T-cell (primary cell): ENCODE data around the gene TYMS. TPM values are rescaled to one million over a fixed set of nuclear protein-coding genes. Genes with fewer than 3 reads are reported as not detected.

ENCODE experiments used
- ATAC-seq, 4 experiments: fragments of 200-7000 bp in 3 of 4; fragments of 150-1000 bp in 1 of 4; cut with Tn5 transposase; replicated peaks in 1 of 4; 1 replicate in 3 of 4; 2 replicates in 1 of 4; pipeline ENCODE4 v1.10.0; 2021; ENCODE audit warnings: moderate library complexity in 3 of 4, mild to moderate bottlenecking in 2 of 4, moderate number of reproducible peaks in 1 of 4
- CTCF ChIA-PET, 2 donors: fragments of 300-600 bp; sonication (Branson Sonifier 250); formaldehyde crosslinking; loops; one replicate each; lab custom pipeline; 2022; ENCODE audit warnings: antibody characterized with exemption in 2 of 2; lab: Charles Lee
- POLR2A ChIA-PET, 2 donors: fragments of 300-600 bp; sonication (Branson Sonifier 250); formaldehyde crosslinking; loops; one replicate each; lab custom pipeline; 2022; ENCODE audit warnings: antibody characterized with exemption in 2 of 2; lab: Charles Lee
- DNase-seq, 35 experiments: peaks; one replicate each; pipeline versions ENCODE4 v3.0.0 to v3.0.0-alpha.2; 2013 to 2023
- H3K27ac ChIP-seq: one replicate; pipeline ENCODE4 v1.5.1; 2013; ENCODE audit warnings: low read length
- H3K27me3 ChIP-seq, 2 experiments: replicated peaks in 1 of 2; 1 replicate in 1 of 2; 2 replicates in 1 of 2; pipeline versions ENCODE4 v1.6.1 to v1.7.0; 2013; ENCODE audit warnings: low read length in 1 of 2, mixed read lengths in 1 of 2; ENCODE audit not compliant: control insufficient read depth in 2 of 2, insufficient read depth in 2 of 2; ENCODE audit errors: extremely low read depth in 1 of 2
- H3K36me3 ChIP-seq, 2 donors: 1 replicate in 1 of 2; 2 replicates in 1 of 2; pipeline versions ENCODE4 v1.6.1 to v1.7.0; 2013; ENCODE audit warnings: low read length in 1 of 2; ENCODE audit not compliant: control insufficient read depth in 2 of 2, insufficient read depth in 1 of 2; ENCODE audit errors: extremely low read depth in 1 of 2
- H3K4me1 ChIP-seq, 2 experiments: 1 replicate in 1 of 2; 2 replicates in 1 of 2; pipeline versions ENCODE4 v1.6.1 to v1.7.0; 2013; ENCODE audit warnings: low read length in 2 of 2, mixed read lengths in 1 of 2; ENCODE audit not compliant: insufficient read depth in 2 of 2, control insufficient read depth in 1 of 2; ENCODE audit errors: extremely low read depth in 1 of 2
- H3K4me3 ChIP-seq, 2 donors: 1 replicate in 1 of 2; 2 replicates in 1 of 2; pipeline versions ENCODE4 v1.5.1 to v1.7.0; 2013; ENCODE audit warnings: mild to moderate bottlenecking in 2 of 2, low read length in 1 of 2, moderate library complexity in 1 of 2; ENCODE audit not compliant: control insufficient read depth in 1 of 2; ENCODE audit errors: extremely low read depth in 1 of 2
- H3K9me3 ChIP-seq: 2 replicates; pipeline ENCODE4 v1.7.0; 2013
- H3K27ac Mint-ChIP-seq, 2 donors: one replicate each; pipeline ENCODE4 v1.8.0; 2020 to 2021; ENCODE audit warnings: mild to moderate bottlenecking in 2 of 2, mixed read lengths in 2 of 2
- H3K27me3 Mint-ChIP-seq, 2 donors: one replicate each; pipeline ENCODE4 v1.8.0; 2021 to 2022; ENCODE audit warnings: mixed read lengths in 2 of 2
- H3K36me3 Mint-ChIP-seq: one replicate; pipeline ENCODE4 v1.8.0; 2021; ENCODE audit warnings: mixed read lengths
- H3K4me1 Mint-ChIP-seq, 3 donors: one replicate each; pipeline ENCODE4 v1.8.0; 2020 to 2022; ENCODE audit warnings: mixed read lengths in 3 of 3, mild to moderate bottlenecking in 1 of 3
- H3K4me3 Mint-ChIP-seq, 3 donors: one replicate each; pipeline ENCODE4 v1.8.0; 2020 to 2022; ENCODE audit warnings: mild to moderate bottlenecking in 3 of 3, mixed read lengths in 3 of 3, moderate library complexity in 3 of 3
- H3K9me3 Mint-ChIP-seq, 3 donors: one replicate each; pipeline ENCODE4 v1.8.0; 2020 to 2022; ENCODE audit warnings: mixed read lengths in 3 of 3
- WGBS: methylation state at CpG from one replicate; pipeline ENCODE4 v1.1.5; 2013; ENCODE audit warnings: missing lambda C conversion rate; ENCODE audit not compliant: insufficient coverage; 5-methylcytosine and 5-hydroxymethylcytosine counted together
- total RNA-seq, 35 experiments: library from RNA in 6 of 35; stranded (reverse) in 6 of 35; fragments of 120-200 nt in 1 of 35; gene quantifications; one replicate each; pipeline versions ENCODE4 v1.2.1 to v1.2.4 and lab custom pipeline; 2013 to 2026

Gene TYMS
- 1 to 10 TPM; 1.8 to 9.7 (median 3.3) TPM for total RNA-seq
- 0.85 TPM for total RNA-seq (2013)
- 0 to 43.8 (median 1.0) reads per million in 29 experiments for total RNA-seq (lab: John Stamatoyannopoulos, UW)

DNA sequence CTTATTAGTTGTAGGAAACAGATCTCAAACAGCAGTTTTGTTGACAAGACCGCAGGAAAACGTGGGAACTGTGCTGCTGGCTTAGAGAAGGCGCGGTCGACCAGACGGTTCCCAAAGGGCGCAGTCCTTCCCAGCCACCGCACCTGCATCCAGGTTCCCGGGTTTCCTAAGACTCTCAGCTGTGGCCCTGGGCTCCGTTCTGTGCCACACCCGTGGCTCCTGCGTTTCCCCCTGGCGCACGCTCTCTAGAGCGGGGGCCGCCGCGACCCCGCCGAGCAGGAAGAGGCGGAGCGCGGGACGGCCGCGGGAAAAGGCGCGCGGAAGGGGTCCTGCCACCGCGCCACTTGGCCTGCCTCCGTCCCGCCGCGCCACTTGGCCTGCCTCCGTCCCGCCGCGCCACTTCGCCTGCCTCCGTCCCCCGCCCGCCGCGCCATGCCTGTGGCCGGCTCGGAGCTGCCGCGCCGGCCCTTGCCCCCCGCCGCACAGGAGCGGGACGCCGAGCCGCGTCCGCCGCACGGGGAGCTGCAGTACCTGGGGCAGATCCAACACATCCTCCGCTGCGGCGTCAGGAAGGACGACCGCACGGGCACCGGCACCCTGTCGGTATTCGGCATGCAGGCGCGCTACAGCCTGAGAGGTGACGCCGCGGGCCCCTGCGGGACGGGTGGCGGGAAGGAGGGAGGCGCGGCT, at the start of gene TYMS:
Gene TYMS (plus strand): TSS at position 343 of the 690 bp plus-strand sequence. CDS start 90 bp downstream, at position 433.
- Mint-ChIP-seq H3K27me3 (peaks cover 34 to 38% of the 10 kb centered on the region in 2 donors), H3K4me3 (peak within 1 kb of the TSS; percentile 75 to 85 (median 79)), H3K4me1 (peaks cover 0 to 18% (median 15%) of the 10 kb centered on the region in 3 donors), H3K9me3 (peaks cover 0 to 6% (median 0%) of the 10 kb centered on the region in 3 donors), H3K36me3 (no peaks in the 10 kb centered on the region), H3K27ac (no peak within 1 kb of the TSS)
- DNase-seq: peak in 20 of 35 experiments; percentile 6 to 46 (median 20)
- Histone ChIP-seq H3K36me3 (no peaks in the 10 kb centered on the region), H3K9me3 (no peaks in the 10 kb centered on the region), H3K27me3 (peaks cover 0 to 55% of the 10 kb centered on the region in 2 experiments), H3K4me1 (peaks cover 3 to 15% of the 10 kb centered on the region in 2 experiments), H3K4me3 (peak within 1 kb of the TSS; percentile 57 to 86), H3K27ac (no peak within 1 kb of the TSS)
- peak; percentile 50 to 77 (median 66) for ATAC-seq
- POLR2A ChIA-PET: no interaction called here
- CTCF ChIA-PET: interaction anchor here in 1 of 2 donors (1.1 kb wide), 1 partner anchor 82 kb away, joined by 3 read pairs; no protein-coding TSS in a partner anchor
- WGBS: under 1% methylated on average over 77 of the region's 79 CpGs

DNA sequence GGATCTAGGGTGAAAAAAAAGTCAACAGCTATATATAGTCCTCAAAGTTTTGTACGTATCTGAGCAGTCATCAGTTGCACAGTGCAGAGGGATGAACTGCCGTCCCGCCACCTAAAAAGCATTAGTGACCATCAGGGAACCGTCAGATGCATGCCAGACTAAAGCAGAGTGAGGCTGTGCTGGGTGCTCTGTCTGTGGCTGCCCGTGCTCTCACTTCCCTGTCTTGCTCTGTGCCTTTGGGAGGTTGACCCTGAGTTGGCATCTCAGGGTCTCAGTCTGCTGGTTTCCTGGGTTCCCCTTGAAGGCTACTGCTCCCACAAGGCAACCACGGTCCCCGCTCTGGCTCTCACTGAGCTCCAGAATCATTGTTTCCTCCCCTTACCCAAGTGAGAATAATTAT, 49.5 kb upstream of the TYMS start:
- peaks cover 10 to 12% of the 10 kb centered on the region in 2 donors for H3K27me3 Mint-ChIP-seq
- no peaks in the 10 kb centered on the region for H3K9me3 Mint-ChIP-seq
- DNase-seq (no peak), ATAC-seq (no peak)
- no peak overlapping the region for H3K27ac Mint-ChIP-seq
- Histone ChIP-seq H3K36me3 (no peaks in the 10 kb centered on the region), H3K4me3 (no peak overlapping the region), H3K27ac (no peak overlapping the region), H3K27me3 (peaks cover 0 to 16% of the 10 kb centered on the region in 2 experiments), H3K9me3 (no peaks in the 10 kb centered on the region), H3K4me1 (no peaks in the 10 kb centered on the region)
- WGBS: 85% methylated on average over 2 of the region's 7 CpGs
- no peaks in the 10 kb centered on the region for H3K36me3 Mint-ChIP-seq
- ChIA-PET POLR2A (interaction anchor here in 1 of 2 donors (0.5 kb wide), 1 partner anchor 217 kb away, joined by 6 read pairs; no protein-coding TSS in a partner anchor), CTCF (no interaction called here)
- H3K4me1 Mint-ChIP-seq: no peaks in the 10 kb centered on the region
- H3K4me3 Mint-ChIP-seq: no peak overlapping the region

- peaks cover 2 to 16% of the 10 kb centered on the region in 2 experiments for H3K27me3 ChIP-seq
- ATAC-seq: no peak
- POLR2A ChIA-PET: interaction anchor here in 1 of 2 donors (0.6 kb wide), 1 partner anchor 62 kb away, joined by 3 read pairs; no protein-coding TSS in a partner anchor
- Mint-ChIP-seq H3K9me3 (no peaks in the 10 kb centered on the region), H3K36me3 (no peaks in the 10 kb centered on the region), H3K4me3 (no peak overlapping the region), H3K27ac (no peak overlapping the region), H3K4me1 (no peaks in the 10 kb centered on the region), H3K27me3 (peaks cover 10 to 12% of the 10 kb centered on the region in 2 donors)
- CTCF ChIA-PET: no interaction called here
- no peak overlapping the region for H3K27ac ChIP-seq
- H3K4me3 ChIP-seq: no peak overlapping the region
- 83% methylated on average over 8 of the region's 15 CpGs for WGBS
- no peaks in the 10 kb centered on the region for H3K9me3 ChIP-seq
- DNase-seq: no peak
- no peaks in the 10 kb centered on the region for H3K4me1 ChIP-seq
- no peaks in the 10 kb centered on the region for H3K36me3 ChIP-seq
Observed at GRCh38 chr18:610214-610928, 47.1 kb upstream of the TYMS start.

- WGBS: 81% methylated on average over 6 of the region's 7 CpGs
- H3K4me3 Mint-ChIP-seq: no peak overlapping the region
- no peak for ATAC-seq
- Histone ChIP-seq H3K4me3 (no peak overlapping the region), H3K27me3 (peaks cover 2 to 4% of the 10 kb centered on the region in 2 experiments), H3K9me3 (no peaks in the 10 kb centered on the region), H3K36me3 (no peaks in the 10 kb centered on the region), H3K27ac (no peak overlapping the region), H3K4me1 (no peaks in the 10 kb centered on the region)
- no peaks in the 10 kb centered on the region for H3K36me3 Mint-ChIP-seq
- H3K4me1 Mint-ChIP-seq: no peaks in the 10 kb centered on the region
- no peaks in the 10 kb centered on the region for H3K9me3 Mint-ChIP-seq
- ChIA-PET POLR2A (interaction anchor here in 1 of 2 donors (0.5 kb wide), 1 partner anchor 8 kb away, joined by 3 read pairs; no protein-coding TSS in a partner anchor), CTCF (no interaction called here)
- no peak overlapping the region for H3K27ac Mint-ChIP-seq
- H3K27me3 Mint-ChIP-seq: peaks cover 0 to 5% of the 10 kb centered on the region in 2 donors
- DNase-seq: no peak
Observed at GRCh38 chr18:612156-612555, 45.3 kb upstream of the TYMS start.

DNA sequence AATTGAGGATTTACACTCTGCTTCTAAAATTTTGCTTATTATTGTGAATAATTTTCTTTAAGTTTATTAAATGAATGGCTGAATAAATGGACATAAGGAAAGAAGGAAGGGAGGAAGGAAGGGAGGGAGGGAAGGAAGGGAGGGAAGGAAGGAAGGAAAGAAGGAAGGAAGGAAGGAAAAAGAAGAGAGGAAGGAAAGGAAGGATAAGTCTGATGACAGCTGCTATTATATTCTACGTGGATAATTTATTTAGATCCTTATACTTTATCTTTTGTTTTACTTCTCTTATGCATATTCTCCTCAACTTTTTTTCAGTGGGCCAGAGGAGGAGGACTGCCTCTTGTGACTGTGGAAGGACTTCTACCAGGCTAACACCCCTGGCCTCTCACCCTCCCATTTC, 43.3 kb upstream of the TYMS start:
- ChIA-PET CTCF (no interaction called here), POLR2A (interaction anchor here in 1 of 2 donors (0.6 kb wide), 1 partner anchor 375 kb away, joined by 3 read pairs; no protein-coding TSS in a partner anchor)
- no peaks in the 10 kb centered on the region for H3K9me3 Mint-ChIP-seq
- H3K4me1 Mint-ChIP-seq: no peaks in the 10 kb centered on the region
- WGBS: no CpG with 5 or more reads among the region's 1 CpG
- ATAC-seq (no peak), DNase-seq (no peak)
- no peak overlapping the region for H3K27ac Mint-ChIP-seq
- Histone ChIP-seq H3K27me3 (peaks cover 0 to 2% of the 10 kb centered on the region in 2 experiments), H3K27ac (no peak overlapping the region), H3K4me1 (no peaks in the 10 kb centered on the region), H3K4me3 (no peak overlapping the region), H3K36me3 (no peaks in the 10 kb centered on the region), H3K9me3 (no peaks in the 10 kb centered on the region)
- H3K27me3 Mint-ChIP-seq: peaks cover 0 to 5% of the 10 kb centered on the region in 2 donors
- H3K4me3 Mint-ChIP-seq: no peak overlapping the region
- H3K36me3 Mint-ChIP-seq: no peaks in the 10 kb centered on the region

DNA sequence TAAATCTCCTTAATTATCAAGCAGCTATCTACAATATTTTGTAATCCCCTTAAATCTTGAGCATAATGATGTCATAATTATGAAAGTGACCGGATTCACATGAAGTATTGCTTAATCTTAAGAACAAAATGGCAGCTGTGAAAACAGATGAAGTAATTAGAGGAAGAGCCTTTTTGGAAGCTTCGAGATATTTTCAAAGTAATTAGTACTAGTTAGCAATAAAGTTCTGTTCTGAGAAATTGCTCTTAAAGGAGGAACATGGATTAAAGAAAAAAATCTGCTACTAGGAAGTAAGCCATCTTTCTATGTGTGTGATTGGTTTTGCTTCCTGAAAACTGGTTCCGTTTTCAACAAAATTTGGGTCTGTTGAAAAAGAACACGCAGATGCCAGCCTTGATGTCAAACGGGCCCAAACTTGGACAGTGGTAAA, 42.3 kb upstream of the TYMS start:
- H3K27me3 ChIP-seq: peaks cover 0 to 2% of the 10 kb centered on the region in 2 experiments
- no peaks in the 10 kb centered on the region for H3K4me1 ChIP-seq
- POLR2A ChIA-PET: no interaction called here
- H3K27ac Mint-ChIP-seq: no peak overlapping the region
- no peaks in the 10 kb centered on the region for H3K4me1 Mint-ChIP-seq
- DNase-seq (no peak), ATAC-seq (no peak)
- H3K27me3 Mint-ChIP-seq: peaks cover 0 to 7% of the 10 kb centered on the region in 2 donors
- CTCF ChIA-PET: interaction anchor here in 1 of 2 donors (1.2 kb wide), 1 partner anchor 16 kb away, joined by 4 read pairs; no protein-coding TSS in a partner anchor
- 43% methylated on average over 2 of the region's 5 CpGs for WGBS
- H3K9me3 ChIP-seq: no peaks in the 10 kb centered on the region
- no peak overlapping the region for H3K4me3 ChIP-seq
- no peak overlapping the region for H3K27ac ChIP-seq
- no peaks in the 10 kb centered on the region for H3K36me3 Mint-ChIP-seq
- H3K4me3 Mint-ChIP-seq: no peak overlapping the region
- no peaks in the 10 kb centered on the region for H3K36me3 ChIP-seq
- no peaks in the 10 kb centered on the region for H3K9me3 Mint-ChIP-seq
